HUES48 (cell line): ENCODE results near the gene SNAPC1.
"Not testable (repeated sequence)": the region's sequence is repeated elsewhere in the genome, so short reads cannot be mapped to it uniquely, and the experiment has no call there.

ENCODE experiments used
- H3K27ac ChIP-seq: one replicate; pipeline ENCODE4 v1.7.0; 2013; ENCODE audit warnings: low read depth, low read length, inconsistent platforms
- H3K27me3 ChIP-seq: 2 replicates; pipeline ENCODE4 v1.6.1; 2013; ENCODE audit warnings: mild to moderate bottlenecking, low read length; ENCODE audit not compliant: control insufficient read depth, insufficient read depth
- H3K36me3 ChIP-seq: 2 replicates; pipeline ENCODE4 v1.6.1; 2013; ENCODE audit warnings: low read length; ENCODE audit not compliant: control insufficient read depth, insufficient read depth
- H3K4me1 ChIP-seq: 2 replicates; pipeline ENCODE4 v1.6.1; 2013; ENCODE audit warnings: mild to moderate bottlenecking, low read length; ENCODE audit not compliant: control insufficient read depth, insufficient read depth
- H3K4me3 ChIP-seq: 2 replicates; pipeline ENCODE4 v1.5.1; 2013; ENCODE audit warnings: mild to moderate bottlenecking, low read depth, low read length
- H3K9ac ChIP-seq: 2 replicates; pipeline ENCODE4 v1.6.1; 2013; ENCODE audit warnings: mild to moderate bottlenecking, low read depth, low read length, moderate library complexity
- H3K9me3 ChIP-seq: 2 replicates; pipeline ENCODE4 v1.6.1; 2013; ENCODE audit warnings: low read length; ENCODE audit not compliant: control insufficient read depth, insufficient read depth

Gene SNAPC1

DNA sequence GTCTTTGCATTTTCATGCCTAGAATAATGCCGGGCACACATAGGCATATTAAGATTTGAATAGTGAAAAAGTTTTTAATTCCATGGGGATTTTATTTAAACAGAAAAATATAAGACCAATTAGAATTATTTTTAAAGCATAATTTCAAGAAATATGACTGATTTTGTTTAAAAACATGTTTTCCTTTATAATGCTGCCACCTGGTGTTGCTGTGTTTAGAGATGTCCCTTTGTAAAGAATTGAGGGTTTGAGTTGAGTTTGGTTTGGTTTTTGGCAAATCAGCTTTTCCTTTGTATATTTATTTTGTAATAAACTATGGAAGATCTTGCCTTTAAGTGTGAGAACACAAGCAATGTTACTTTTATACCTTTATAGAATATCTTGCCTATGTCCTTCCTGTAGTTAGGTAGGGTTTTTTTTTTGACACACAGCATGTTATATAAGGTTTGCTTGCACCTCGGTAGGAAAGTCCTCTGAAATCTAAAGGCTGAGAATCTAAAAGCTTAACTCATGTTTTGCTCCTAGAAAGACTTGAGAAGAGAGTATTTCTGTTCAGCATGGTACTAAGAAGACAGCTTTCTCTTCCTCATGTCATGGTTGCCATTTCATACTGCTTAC lies 31.4 kb upstream of the SNAPC1 start:
- peaks cover 100% of the 10 kb centered on the region for H3K36me3 ChIP-seq
- no peak overlapping the region for H3K9ac ChIP-seq
- H3K27ac ChIP-seq, result no peak overlapping the region
- no peaks in the 10 kb centered on the region for H3K9me3 ChIP-seq
- H3K4me3 ChIP-seq, result no peak overlapping the region
- no peaks in the 10 kb centered on the region for H3K27me3 ChIP-seq
- no peaks in the 10 kb centered on the region for H3K4me1 ChIP-seq

GRCh38 chr14:61733972-61734371 lies 28.2 kb upstream of the SNAPC1 start:
- Histone ChIP-seq H3K36me3 (peaks cover 99% of the 10 kb centered on the region), H3K4me3 (no peak overlapping the region), H3K4me1 (no peaks in the 10 kb centered on the region), H3K27me3 (no peaks in the 10 kb centered on the region), H3K27ac (no peak overlapping the region), H3K9me3 (no peaks in the 10 kb centered on the region), H3K9ac (no peak overlapping the region)

- Histone ChIP-seq H3K4me3 (no peak overlapping the region), H3K27ac (no peak overlapping the region), H3K27me3 (no peaks in the 10 kb centered on the region), H3K36me3 (peaks cover 96% of the 10 kb centered on the region), H3K9me3 (no peaks in the 10 kb centered on the region), H3K4me1 (no peaks in the 10 kb centered on the region), H3K9ac (no peak overlapping the region)
These were observed 25.5 kb upstream of the SNAPC1 start for GRCh38 chr14:61736751-61737150.

- Histone ChIP-seq H3K4me1 (no peaks in the 10 kb centered on the region), H3K36me3 (peaks cover 95% of the 10 kb centered on the region)
These were observed 24.3 kb upstream of the SNAPC1 start for GRCh38 chr14:61737915-61738314.

DNA sequence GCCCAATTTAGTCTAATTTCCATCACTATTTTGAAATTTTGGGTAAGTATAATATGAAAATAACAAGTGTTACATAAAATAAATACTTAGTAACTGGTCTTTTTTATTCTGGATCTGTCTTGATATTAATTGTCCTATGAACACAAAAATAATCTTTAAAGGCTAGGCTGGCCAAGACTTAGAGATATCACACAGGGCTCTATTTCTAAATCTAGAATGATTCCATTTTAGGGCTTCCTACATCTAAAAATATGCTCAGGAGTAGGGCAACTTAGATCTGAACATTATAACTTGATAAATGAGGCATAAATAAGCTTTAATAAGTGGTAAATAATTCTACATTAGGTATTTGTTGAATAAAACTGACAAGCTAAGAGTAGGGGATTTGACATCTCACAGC lies 23.1 kb upstream of the SNAPC1 start:
- no peak overlapping the region for H3K4me3 ChIP-seq
- H3K36me3 ChIP-seq, result peaks cover 95% of the 10 kb centered on the region
- no peaks in the 10 kb centered on the region for H3K9me3 ChIP-seq
- no peaks in the 10 kb centered on the region for H3K27me3 ChIP-seq
- no peak overlapping the region for H3K9ac ChIP-seq
- no peak overlapping the region for H3K27ac ChIP-seq
- H3K4me1 ChIP-seq, result no peaks in the 10 kb centered on the region

More at GRCh38 chr14:61737915-61738314, 24.3 kb upstream of the SNAPC1 start:
- Histone ChIP-seq H3K27me3 (no peaks in the 10 kb centered on the region), H3K27ac (no peak overlapping the region), H3K4me3 (no peak overlapping the region), H3K9ac (no peak overlapping the region), H3K9me3 (no peaks in the 10 kb centered on the region)

DNA sequence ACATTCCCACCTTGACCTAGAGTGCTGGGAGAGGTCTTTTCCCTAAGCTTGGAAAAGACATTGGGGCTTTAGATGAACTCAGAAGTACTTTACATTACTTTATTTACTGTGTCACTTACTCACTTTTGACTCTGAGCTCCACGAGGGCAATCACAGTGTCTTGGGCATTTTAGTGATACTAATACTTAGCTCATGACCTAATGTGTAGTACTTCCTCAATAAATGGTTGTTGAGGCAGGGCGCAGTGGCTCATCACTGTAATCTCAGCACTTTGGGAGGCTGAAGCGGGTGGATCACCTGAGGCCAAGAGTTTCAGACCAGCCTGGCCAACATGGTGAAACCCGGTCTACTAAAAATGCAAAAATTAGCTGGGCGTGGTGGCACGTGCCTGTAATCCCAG lies 19.8 kb upstream of the SNAPC1 start:
- Histone ChIP-seq H3K27me3 (no peaks in the 10 kb centered on the region), H3K27ac (no peak overlapping the region), H3K4me3 (no peak overlapping the region), H3K9ac (no peak overlapping the region), H3K4me1 (no peaks in the 10 kb centered on the region), H3K9me3 (no peaks in the 10 kb centered on the region), H3K36me3 (peaks cover 95% of the 10 kb centered on the region)

DNA sequence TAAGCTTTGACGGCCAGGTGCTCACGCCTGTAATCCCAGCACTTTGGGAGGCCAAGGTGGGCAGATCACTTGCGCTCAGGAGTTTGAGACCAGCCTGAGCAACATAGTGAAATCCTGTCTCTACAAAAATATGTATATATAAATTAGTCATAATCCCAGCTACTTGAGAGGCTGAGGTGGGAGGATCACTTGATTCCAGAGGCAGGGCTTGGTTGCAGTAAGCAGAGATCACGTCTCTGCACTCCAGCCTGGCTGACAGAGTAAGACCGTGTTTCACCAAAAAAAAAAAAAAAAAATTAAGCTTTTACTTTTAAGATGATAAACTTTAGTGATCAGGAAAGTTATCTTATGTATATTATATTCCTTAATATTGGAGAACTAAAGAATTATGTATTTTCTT lies 18.0 kb upstream of the SNAPC1 start:
- no peaks in the 10 kb centered on the region for H3K27me3 ChIP-seq
- H3K9ac ChIP-seq, result no peak overlapping the region
- no peak overlapping the region for H3K4me3 ChIP-seq
- no peak overlapping the region for H3K27ac ChIP-seq
- H3K36me3 ChIP-seq, result peaks cover 92% of the 10 kb centered on the region
- H3K9me3 ChIP-seq, result no peaks in the 10 kb centered on the region
- peaks cover 2% of the 10 kb centered on the region; the same call in 1 of the 2 replicates for H3K4me1 ChIP-seq

DNA sequence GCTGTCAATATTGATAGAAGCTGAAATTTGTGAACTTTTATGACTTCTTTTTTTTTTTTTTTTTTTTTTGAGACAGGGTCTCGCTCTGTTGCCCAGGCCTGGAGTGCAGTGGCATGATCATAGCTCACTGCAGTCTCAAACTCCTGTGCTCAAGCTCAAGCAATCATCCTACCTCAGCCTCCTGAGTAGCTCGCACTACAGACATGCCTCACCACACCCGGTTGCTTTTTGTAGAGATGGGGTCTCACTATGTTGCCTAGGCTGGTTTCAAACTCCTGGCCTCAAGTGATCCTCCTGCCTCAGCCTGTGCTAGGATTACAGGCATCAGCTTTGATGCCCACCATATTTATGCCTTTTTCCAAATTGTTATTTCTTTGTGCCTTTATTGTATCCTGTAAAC lies 15.9 kb upstream of the SNAPC1 start:
- H3K4me3 ChIP-seq, H3K27me3 ChIP-seq, H3K9ac ChIP-seq, H3K9me3 ChIP-seq, H3K27ac ChIP-seq: not testable (repeated sequence)
- Histone ChIP-seq H3K4me1 (peaks cover 14% of the 10 kb centered on the region; the same call in 1 of the 2 replicates), H3K36me3 (peaks cover 74% of the 10 kb centered on the region)

DNA sequence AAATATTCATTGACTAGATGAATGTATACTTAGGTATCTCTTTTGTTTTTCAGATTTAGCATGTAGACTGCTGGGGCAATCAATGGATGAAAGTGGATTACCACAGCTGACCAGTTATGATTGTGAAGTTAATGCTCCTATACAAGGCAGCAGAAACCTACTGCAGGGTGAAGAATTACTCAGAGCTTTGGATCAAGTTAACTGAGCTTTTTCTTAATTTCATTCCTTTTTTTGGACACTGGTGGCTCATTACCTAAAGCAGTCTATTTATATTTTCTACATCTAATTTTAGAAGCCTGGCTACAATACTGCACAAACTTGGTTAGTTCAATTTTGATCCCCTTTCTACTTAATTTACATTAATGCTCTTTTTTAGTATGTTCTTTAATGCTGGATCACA lies 15.3 kb upstream of the SNAPC1 start:
- Histone ChIP-seq H3K27me3 (no peaks in the 10 kb centered on the region), H3K4me3 (no peak overlapping the region), H3K9ac (no peak overlapping the region), H3K4me1 (peaks cover 14% of the 10 kb centered on the region; the same call in 1 of the 2 replicates), H3K36me3 (peaks cover 68% of the 10 kb centered on the region), H3K9me3 (no peaks in the 10 kb centered on the region), H3K27ac (no peak overlapping the region)

GRCh38 chr14:61747342-61747741 lies 14.9 kb upstream of the SNAPC1 start:
- Histone ChIP-seq H3K4me3 (no peak overlapping the region), H3K9me3 (no peaks in the 10 kb centered on the region), H3K4me1 (peaks cover 14% of the 10 kb centered on the region; the same call in 1 of the 2 replicates), H3K27me3 (no peaks in the 10 kb centered on the region), H3K27ac (no peak overlapping the region), H3K9ac (no peak overlapping the region), H3K36me3 (peaks cover 64% of the 10 kb centered on the region)

DNA sequence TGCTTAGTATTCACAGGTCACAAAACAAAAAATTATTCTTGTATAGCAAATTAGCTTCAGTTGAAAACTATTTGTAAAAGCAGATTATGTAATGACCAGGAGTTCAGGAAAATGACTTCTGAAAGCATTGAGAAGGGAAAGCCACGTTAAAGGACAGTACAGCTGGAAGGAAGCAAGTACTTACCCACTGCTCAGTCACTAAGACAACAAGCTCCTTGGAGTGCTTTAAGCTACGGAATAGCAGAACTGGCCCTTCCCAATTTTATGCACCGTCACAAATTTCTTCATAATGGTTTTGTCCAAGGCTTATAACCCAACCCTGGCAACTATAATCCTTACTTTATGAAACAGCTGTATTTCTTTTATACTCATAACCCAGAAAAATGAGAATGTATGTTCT lies 13.0 kb upstream of the SNAPC1 start:
- Histone ChIP-seq H3K27me3 (no peaks in the 10 kb centered on the region), H3K27ac (no peak overlapping the region), H3K9me3 (no peaks in the 10 kb centered on the region), H3K9ac (no peak overlapping the region), H3K4me3 (peak overlapping the region; percentile 3; the same call in 1 of the 2 replicates), H3K36me3 (peaks cover 45% of the 10 kb centered on the region), H3K4me1 (peaks cover 14% of the 10 kb centered on the region; the same call in 1 of the 2 replicates)
